H1 (cell line): ENCODE data around the gene ASH1L. TPM values are rescaled to one million over a fixed set of nuclear protein-coding genes. Genes with fewer than 3 reads are reported as not detected.

Source experiments
- CTCF ChIA-PET: fragments of 300-600 bp; sonication (Branson Sonifier 250); formaldehyde crosslinking; loops from one replicate; lab custom pipeline; 2021; ENCODE audit not compliant: partially characterized antibody; lab: Charles Lee
- POLR2A ChIA-PET: fragments of 300-600 bp; sonication (Branson Sonifier 250); formaldehyde crosslinking; loops from one replicate; lab custom pipeline; 2021; ENCODE audit warnings: inconsistent platforms; ENCODE audit not compliant: partially characterized antibody; lab: Charles Lee
- DNase-seq, 2 experiments: peaks; one replicate each; pipeline versions ENCODE4 v3.0.0 to v3.0.0-alpha.2; 2010 to 2022; ENCODE audit warnings: low spot score in 2 of 2, low read depth in 1 of 2, mixed read lengths in 1 of 2
- FAIRE-seq: peaks from 2 replicates; lab custom pipeline; 2011; peaks lifted over from hg19 to GRCh38; lab: Jason Lieb, UNC
- H2AFZ ChIP-seq: 2 replicates; pipeline ENCODE4 v1.8.1; 2012; ENCODE audit warnings: low read length, inconsistent platforms
- H2AK5ac ChIP-seq: 2 replicates; pipeline ENCODE4 v1.6.1; 2013; ENCODE audit warnings: low read depth, low read length
- H2BK120ac ChIP-seq: replicated peaks from 2 replicates; pipeline ENCODE3; 2013; ENCODE audit warnings: low read depth, low read length, inconsistent platforms
- H2BK12ac ChIP-seq: 2 replicates; pipeline ENCODE4 v1.6.1; 2013; ENCODE audit warnings: low read depth, low read length
- H2BK15ac ChIP-seq: 2 replicates; pipeline ENCODE4 v1.6.1; 2013; ENCODE audit warnings: low read length
- H2BK20ac ChIP-seq: 2 replicates; pipeline ENCODE4 v1.6.1; 2013; ENCODE audit warnings: low read length
- H2BK5ac ChIP-seq: 2 replicates; pipeline ENCODE4 v1.6.1; 2013; ENCODE audit warnings: low read depth, low read length
- H3K14ac ChIP-seq: 2 replicates; pipeline ENCODE4 v1.6.1; 2013; ENCODE audit warnings: inconsistent platforms; ENCODE audit not compliant: insufficient read length
- H3K18ac ChIP-seq: 2 replicates; pipeline ENCODE4 v1.6.1; 2013; ENCODE audit warnings: low read length; ENCODE audit errors: extremely low read depth
- H3K23ac ChIP-seq: 2 replicates; pipeline ENCODE4 v1.6.1; 2013; ENCODE audit warnings: inconsistent platforms; ENCODE audit not compliant: insufficient read length
- H3K23me2 ChIP-seq: 2 replicates; pipeline ENCODE4 v1.6.1; 2013; ENCODE audit warnings: low read depth, low read length
- H3K27ac ChIP-seq: 2 replicates; pipeline ENCODE4 v1.6.1; 2011; ENCODE audit warnings: low read depth, low read length, inconsistent platforms
- H3K27me3 ChIP-seq, 4 experiments: replicated peaks in 1 of 4; 1 replicate in 1 of 4; 2 replicates in 3 of 4; pipeline versions ENCODE4 v1.6.1 to v1.8.1; 2011 to 2013; ENCODE audit warnings: low read length in 3 of 4, mild to moderate bottlenecking in 3 of 4, inconsistent platforms in 2 of 4, mixed read lengths in 2 of 4, moderate library complexity in 1 of 4; ENCODE audit not compliant: control insufficient read depth in 3 of 4, insufficient read depth in 3 of 4; ENCODE audit errors: extremely low read depth in 1 of 4
- H3K36me3 ChIP-seq, 4 experiments: 2 replicates each; pipeline versions ENCODE4 v1.6.1 to v1.8.1; 2011 to 2013; ENCODE audit warnings: mild to moderate bottlenecking in 4 of 4, low read length in 3 of 4, moderate library complexity in 2 of 4, control low read depth in 1 of 4, inconsistent platforms in 1 of 4; ENCODE audit not compliant: insufficient read depth in 4 of 4, control insufficient read depth in 2 of 4
- H3K4ac ChIP-seq: replicated peaks from 2 replicates; pipeline ENCODE3; 2013; ENCODE audit warnings: low read length, low read depth, mixed read lengths, inconsistent platforms; ENCODE audit not compliant: insufficient read length
- H3K4me1 ChIP-seq, 4 experiments: replicated peaks in 1 of 4; 1 replicate in 1 of 4; 2 replicates in 3 of 4; pipeline versions ENCODE4 v1.6.1 to v1.8.1; 2011 to 2013; ENCODE audit warnings: low read length in 3 of 4, inconsistent platforms in 2 of 4, mixed read lengths in 1 of 4; ENCODE audit not compliant: insufficient read depth in 4 of 4, control insufficient read depth in 3 of 4
- H3K4me2 ChIP-seq, 2 experiments: 2 replicates each; pipeline versions ENCODE4 v1.6.1 to v1.8.1; 2011 to 2013; ENCODE audit warnings: low read depth in 2 of 2, low read length in 2 of 2, control low read depth in 1 of 2, inconsistent platforms in 1 of 2, mild to moderate bottlenecking in 1 of 2; ENCODE audit not compliant: insufficient read depth in 1 of 2
- H3K4me3 ChIP-seq, 4 experiments: fragments of 200-600, 300-600 bp in 1 of 4; sonication (generic), shearing (Covaris generic), sonication (Bioruptor Twin) in 1 of 4; 2 replicates each; pipeline versions ENCODE4 v1.5.1 to v1.8.1; 2011 to 2016; ENCODE audit warnings: low read length in 4 of 4, low read depth in 3 of 4, control low read depth in 2 of 4, inconsistent platforms in 2 of 4, mild to moderate bottlenecking in 2 of 4, mixed read lengths in 1 of 4, moderate library complexity in 1 of 4; ENCODE audit not compliant: insufficient read depth in 2 of 4; ENCODE audit errors: extremely low read depth in 1 of 4
- H3K56ac ChIP-seq: replicated peaks from 2 replicates; pipeline ENCODE3; 2013; ENCODE audit warnings: low read depth, mild to moderate bottlenecking, mixed read lengths, low read length, inconsistent platforms; ENCODE audit not compliant: insufficient read length
- H3K79me1 ChIP-seq: 2 replicates; pipeline ENCODE4 v1.6.1; 2013; ENCODE audit warnings: low read depth, low read length, control low read depth
- H3K79me2 ChIP-seq, 2 experiments: 2 replicates each; pipeline versions ENCODE4 v1.6.1 to v1.8.1; 2012 to 2013; ENCODE audit warnings: low read length in 2 of 2, mild to moderate bottlenecking in 2 of 2, inconsistent platforms in 1 of 2; ENCODE audit not compliant: insufficient read depth in 2 of 2, control insufficient read depth in 1 of 2
- H3K9ac ChIP-seq, 4 experiments: replicated peaks in 1 of 4; 1 replicate in 1 of 4; 2 replicates in 3 of 4; pipeline versions ENCODE4 v1.6.1 to v1.8.1; 2011 to 2013; ENCODE audit warnings: low read depth in 3 of 4, low read length in 3 of 4, control low read depth in 2 of 4, mild to moderate bottlenecking in 2 of 4, moderate library complexity in 2 of 4, inconsistent platforms in 1 of 4; ENCODE audit errors: extremely low read depth in 1 of 4
- H3K9me3 ChIP-seq, 2 experiments: 2 replicates each; pipeline versions ENCODE4 v1.6.1 to v1.8.1; 2012 to 2013; ENCODE audit warnings: mild to moderate bottlenecking in 2 of 2, moderate library complexity in 2 of 2, control low read depth in 1 of 2, inconsistent platforms in 1 of 2, low read depth in 1 of 2, low read length in 1 of 2, mixed read lengths in 1 of 2; ENCODE audit not compliant: insufficient read depth in 2 of 2
- H4K20me1 ChIP-seq, 2 experiments: replicated peaks in 1 of 2; 2 replicates each; pipeline versions ENCODE3 to v1.8.1; 2011 to 2013; ENCODE audit warnings: inconsistent platforms in 2 of 2, low read length in 2 of 2, mild to moderate bottlenecking in 1 of 2; ENCODE audit not compliant: insufficient read depth in 2 of 2, control insufficient read depth in 1 of 2
- H4K5ac ChIP-seq: 2 replicates; pipeline ENCODE4 v1.6.1; 2013; ENCODE audit warnings: low read length, low read depth, mixed read lengths, inconsistent platforms; ENCODE audit not compliant: insufficient read length
- H4K8ac ChIP-seq: 2 replicates; pipeline ENCODE4 v1.8.0; 2013; ENCODE audit warnings: mild to moderate bottlenecking, moderate library complexity, low read length, inconsistent platforms; ENCODE audit not compliant: insufficient read depth; ENCODE audit errors: extremely low read depth
- H4K91ac ChIP-seq: replicated peaks from 2 replicates; pipeline ENCODE3; 2013; ENCODE audit warnings: low read length, mixed read lengths, inconsistent platforms; ENCODE audit not compliant: insufficient read length
- BACH1 ChIP-seq: IDR thresholded peaks from 2 replicates; pipeline ENCODE4 v1.6.1; 2012; ENCODE audit warnings: low read length, improper control_type of control experiment
- CBX5 ChIP-seq: fragments of 300-800, 300-1000 bp; sonication (generic); IDR thresholded peaks from 2 replicates; pipeline ENCODE4 v1.7.1; 2016; ENCODE audit warnings: antibody characterized with exemption, low read length, low read depth
- CTCF ChIP-seq, 3 experiments: IDR thresholded peaks; 1 replicate in 2 of 3; 2 replicates in 1 of 3; pipeline versions ENCODE4 v1.5.1 to v1.6.1; 2011; ENCODE audit warnings: low read length in 3 of 3, mild to moderate bottlenecking in 3 of 3, inconsistent platforms in 2 of 3, low read depth in 1 of 3, moderate library complexity in 1 of 3; ENCODE audit not compliant: insufficient read depth in 1 of 3; ENCODE audit errors: control extremely low read depth in 1 of 3
- GABPA ChIP-seq: IDR thresholded peaks from 2 replicates; pipeline ENCODE4 v1.6.1; 2011; ENCODE audit warnings: mild to moderate bottlenecking, low read length, moderate library complexity, borderline replicate concordance; ENCODE audit not compliant: insufficient read depth
- SIRT6 ChIP-seq: IDR thresholded peaks from one replicate; pipeline ENCODE4 v1.7.1; 2012; ENCODE audit warnings: low read length, inconsistent platforms
- SP2 ChIP-seq: IDR thresholded peaks from 2 replicates; pipeline ENCODE4 v1.6.1; 2012; ENCODE audit warnings: mild to moderate bottlenecking, low read length, inconsistent platforms
- SP4 ChIP-seq: IDR thresholded peaks from 2 replicates; pipeline ENCODE4 v1.6.1; 2012; ENCODE audit warnings: low read length, inconsistent platforms
- SRF ChIP-seq: IDR thresholded peaks from 2 replicates; pipeline ENCODE4 v1.6.1; 2011; ENCODE audit warnings: mild to moderate bottlenecking, low read depth, low read length, moderate library complexity
- SUZ12 ChIP-seq: fragments of 200-600 bp; sonication (generic); IDR thresholded peaks from 2 replicates; pipeline ENCODE4 v1.6.1; 2012; ENCODE audit warnings: mild to moderate bottlenecking, inconsistent platforms, low read length, moderate library complexity, mixed read lengths
- TBP ChIP-seq: IDR thresholded peaks from 2 replicates; pipeline ENCODE4 v1.6.1; 2011; ENCODE audit warnings: low read depth, low read length, improper control_type of control experiment
- WGBS, 2 experiments: shearing (Covaris generic) in 1 of 2; methylation state at CpG; one replicate each; pipeline versions ENCODE4 v1.1.6 to v1.1.7; 2013 to 2015; ENCODE audit warnings: low lambda C conversion rate in 2 of 2, mixed read lengths in 2 of 2, inconsistent platforms in 1 of 2, low coverage in 1 of 2, missing lambda C conversion rate in 1 of 2; ENCODE audit not compliant: insufficient replicate concordance in 2 of 2, insufficient coverage in 1 of 2, insufficient read length in 1 of 2; ENCODE audit errors: extremely low coverage in 1 of 2, missing lambda C conversion rate in 1 of 2; 5-methylcytosine and 5-hydroxymethylcytosine counted together
- polyA plus RNA-seq, 7 experiments: library from polyadenylated mRNA; depleted of rRNA in 3 of 7; stranded (reverse) in 5 of 7; unstranded in 2 of 7; fragments of >200 nt in 5 of 7; fragments of 200-250 nt in 2 of 7; gene quantifications; 1 replicate in 5 of 7; 2 replicates in 1 of 7; 4 replicates in 1 of 7; pipeline versions ENCODE4 v1.2.1 to v1.2.3, GENCODE V29; 2011 to 2013; ENCODE audit warnings: missing spikeins in 2 of 7, mixed read lengths in 2 of 7
- total RNA-seq: library from RNA; stranded (reverse); fragmentation: NEBNext Ultra II Directional; extraction: Animal tissue kit (Norgen Biotek cat#: 25700); gene quantifications from 2 replicates; pipeline ENCODE4 v1.2.1, GENCODE V29; 2021

Gene ASH1L
- total and polyA plus RNA-seq, 2 of the 8 experiments (the other 6 are each of a cell fraction or from before 2014, with no cell fraction given): 7.5 to 27.6 TPM

- H3K9ac ChIP-seq: no peak overlapping the region
- H3K9me3 ChIP-seq: no peaks in the 10 kb centered on the region
- no peak overlapping the region for H3K4me3 ChIP-seq
- peaks cover 0 to 8% of the 10 kb centered on the region in 2 experiments for H4K20me1 ChIP-seq
- H4K8ac ChIP-seq: no peak overlapping the region
- no peak overlapping the region for H3K27ac ChIP-seq
- 87% methylated on average over 4 of the region's 4 CpGs; no CpG with 5 or more reads in 1 of the 2 experiments for WGBS, 2 experiments
- H3K18ac ChIP-seq: no peak overlapping the region
- peaks cover 0 to 4% of the 10 kb centered on the region in 2 experiments; a peak in 1 of 4 replicates for H3K79me2 ChIP-seq
- no peak overlapping the region for H2AFZ ChIP-seq
- DNase-seq (no peak), FAIRE-seq (no peak)
- no peak overlapping the region for H2BK20ac ChIP-seq
- H2BK5ac ChIP-seq: no peak overlapping the region
- peaks cover 6% of the 10 kb centered on the region for H3K79me1 ChIP-seq
- no peak overlapping the region for H3K56ac ChIP-seq
- no peak overlapping the region for H3K4ac ChIP-seq
- no peak overlapping the region for H3K14ac ChIP-seq
- CTCF ChIA-PET: interaction anchor here (0.6 to 15.0 kb wide), 7 partner anchors 10 to 625 kb away, joined by 3 to 227 read pairs (median 4); partner anchors contain the start of gene ENTREP3
- peaks cover 0 to 7% (median 3%) of the 10 kb centered on the region in 4 experiments; a peak in 4 of 7 replicates for H3K4me1 ChIP-seq
- POLR2A ChIA-PET: interaction anchor here (1.2 to 1.6 kb wide), 2 partner anchors 10 to 20 kb away, joined by 3 to 4 read pairs; no protein-coding TSS in a partner anchor
- H2BK120ac ChIP-seq: no peak overlapping the region
- H4K5ac ChIP-seq: no peak overlapping the region
- TF ChIP-seq SUZ12: no peak
- no peak for TF ChIP-seq BACH1
- no peak for TF ChIP-seq SP4
- no peak for TF ChIP-seq CTCF (IDR thresholded peaks at IDR 0.05; ENCODE audit: control extremely low read depth in 1 of 3, insufficient read depth in 1 of 3, low read depth in 1 of 3, low read length in 3 of 3)
- TF ChIP-seq GABPA: no peak
- TF ChIP-seq SRF: no peak
- no peak for TF ChIP-seq TBP
- no peak for TF ChIP-seq SIRT6
- TF ChIP-seq SP2: no peak
- no peak for TF ChIP-seq CBX5
- H3K23ac ChIP-seq: no peak overlapping the region
- no peaks in the 10 kb centered on the region for H3K27me3 ChIP-seq
- no peak overlapping the region for H3K4me2 ChIP-seq
- H2BK12ac ChIP-seq: no peak overlapping the region
- H2BK15ac ChIP-seq: no peak overlapping the region
- peaks cover 2% of the 10 kb centered on the region; the same call in 1 of the 2 replicates for H3K23me2 ChIP-seq
- H2AK5ac ChIP-seq: no peak overlapping the region
- no peak overlapping the region for H4K91ac ChIP-seq
- peaks cover 0 to 29% (median 3%) of the 10 kb centered on the region in 4 experiments; a peak in 7 of 8 replicates for H3K36me3 ChIP-seq
Observed at GRCh38 chr1:155327981-155328380, 234.6 kb downstream of the ASH1L start.
